Skeletal muscle satellite cell (primary cell): ENCODE measurements around the gene CBX6.

Source experiments
- H3K27me3 ChIP-seq: 2 replicates; pipeline ENCODE4 v1.7.0; 2013; ENCODE audit warnings: low read length; ENCODE audit not compliant: control insufficient read depth, insufficient read depth
- H3K36me3 ChIP-seq: 2 replicates; pipeline ENCODE4 v1.7.0; 2013; ENCODE audit warnings: mild to moderate bottlenecking, control low read depth, low read length; ENCODE audit not compliant: insufficient read depth
- H3K4me1 ChIP-seq: 2 replicates; pipeline ENCODE4 v1.7.0; 2013; ENCODE audit warnings: low read length; ENCODE audit not compliant: control insufficient read depth, insufficient read depth
- H3K4me2 ChIP-seq: 2 replicates; pipeline ENCODE4 v1.7.0; 2013; ENCODE audit warnings: mild to moderate bottlenecking, low read length
- H3K4me3 ChIP-seq: 2 replicates; pipeline ENCODE4 v1.7.0; 2013; ENCODE audit warnings: low read length
- H3K9ac ChIP-seq: 2 replicates; pipeline ENCODE4 v1.7.0; 2013; ENCODE audit warnings: mild to moderate bottlenecking, low read depth, low read length, moderate library complexity
- H3K9me3 ChIP-seq: replicated peaks from 2 replicates; pipeline ENCODE4 v1.7.0; 2013; ENCODE audit warnings: mild to moderate bottlenecking, control low read depth, low read length

CBX6 gene

GRCh38 chr22:38843657-38844314 lies 28.2 kb downstream of the CBX6 start, which contains the start of gene NPTXR:
TSS of gene NPTXR (minus strand) at chr22:38844028.
- Histone ChIP-seq H3K9ac (no peak within 1 kb of the TSS), H3K27me3 (peaks cover 80% of the 10 kb centered on the region), H3K4me1 (no peaks in the 10 kb centered on the region), H3K9me3 (no peaks in the 10 kb centered on the region), H3K4me2 (peak within 1 kb of the TSS; percentile 73), H3K4me3 (peak within 1 kb of the TSS; percentile 60), H3K36me3 (no peaks in the 10 kb centered on the region)

DNA sequence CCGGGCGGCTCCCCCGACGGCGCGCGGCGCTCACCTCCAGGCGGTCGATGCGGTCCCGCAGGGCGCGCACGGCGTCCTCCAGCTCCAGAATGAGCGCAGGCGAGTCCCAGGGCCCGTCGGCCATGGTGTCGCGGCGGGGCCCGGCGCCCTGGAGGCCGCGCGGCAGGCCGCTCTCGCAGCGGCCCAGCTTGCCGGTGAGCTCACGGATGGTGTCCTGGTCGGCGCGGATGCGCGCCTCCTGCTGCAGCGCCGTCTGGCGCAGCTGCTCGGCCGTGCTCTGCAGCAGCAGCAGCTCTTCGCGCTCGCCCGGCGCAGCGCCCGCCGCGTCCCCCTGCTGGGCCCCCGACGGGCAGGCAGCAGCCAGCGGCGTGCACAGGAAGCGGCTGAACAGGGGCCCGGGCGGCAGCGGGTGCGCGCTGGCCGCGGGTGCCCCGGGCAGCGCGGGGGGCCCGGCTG lies 28.8 kb downstream of the CBX6 start:
- Histone ChIP-seq H3K9me3 (no peaks in the 10 kb centered on the region), H3K4me1 (no peaks in the 10 kb centered on the region), H3K27me3 (peaks cover 74% of the 10 kb centered on the region), H3K9ac (no peak overlapping the region), H3K4me2 (peak overlapping the region; percentile 73), H3K36me3 (no peaks in the 10 kb centered on the region), H3K4me3 (peak overlapping the region; percentile 60)

GRCh38 chr22:38842512-38843200 lies 29.4 kb downstream of the CBX6 start:
- H3K9ac ChIP-seq: no peak overlapping the region
- H3K36me3 ChIP-seq: no peaks in the 10 kb centered on the region
- no peaks in the 10 kb centered on the region for H3K9me3 ChIP-seq
- peak overlapping the region; percentile 73 for H3K4me2 ChIP-seq
- H3K4me3 ChIP-seq: peak overlapping the region; percentile 60
- H3K4me1 ChIP-seq: no peaks in the 10 kb centered on the region
- peaks cover 68% of the 10 kb centered on the region for H3K27me3 ChIP-seq

GRCh38 chr22:38841635-38842034 lies 30.4 kb downstream of the CBX6 start:
- H3K4me2 ChIP-seq: no peak overlapping the region
- no peaks in the 10 kb centered on the region for H3K4me1 ChIP-seq
- H3K9ac ChIP-seq: no peak overlapping the region
- no peak overlapping the region for H3K4me3 ChIP-seq
- no peaks in the 10 kb centered on the region for H3K9me3 ChIP-seq
- peaks cover 68% of the 10 kb centered on the region for H3K27me3 ChIP-seq
- no peaks in the 10 kb centered on the region for H3K36me3 ChIP-seq

DNA sequence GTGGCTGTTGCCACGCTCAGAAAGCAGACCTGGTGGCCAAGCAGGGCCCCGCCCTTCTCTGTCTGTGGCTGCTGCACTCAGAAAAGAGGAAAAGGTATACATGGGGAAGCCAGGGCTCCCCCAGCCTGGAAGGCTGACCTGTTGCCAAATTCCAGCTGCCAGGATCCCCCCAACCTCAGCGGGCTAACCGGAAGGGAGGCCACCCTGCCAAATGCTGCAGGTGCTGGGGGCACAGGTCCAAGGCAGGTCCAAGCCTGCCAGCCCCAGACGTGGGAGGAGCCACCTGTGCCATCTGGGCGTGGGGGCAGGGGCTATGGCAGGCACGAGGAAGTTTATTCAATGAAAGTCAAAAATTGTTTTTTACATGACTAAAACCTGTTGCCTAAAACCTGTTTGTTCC lies 30.8 kb downstream of the CBX6 start:
- Histone ChIP-seq H3K9ac (no peak overlapping the region), H3K27me3 (peaks cover 68% of the 10 kb centered on the region), H3K4me2 (no peak overlapping the region), H3K4me3 (no peak overlapping the region), H3K9me3 (no peaks in the 10 kb centered on the region), H3K36me3 (no peaks in the 10 kb centered on the region), H3K4me1 (peaks cover 3% of the 10 kb centered on the region)

DNA sequence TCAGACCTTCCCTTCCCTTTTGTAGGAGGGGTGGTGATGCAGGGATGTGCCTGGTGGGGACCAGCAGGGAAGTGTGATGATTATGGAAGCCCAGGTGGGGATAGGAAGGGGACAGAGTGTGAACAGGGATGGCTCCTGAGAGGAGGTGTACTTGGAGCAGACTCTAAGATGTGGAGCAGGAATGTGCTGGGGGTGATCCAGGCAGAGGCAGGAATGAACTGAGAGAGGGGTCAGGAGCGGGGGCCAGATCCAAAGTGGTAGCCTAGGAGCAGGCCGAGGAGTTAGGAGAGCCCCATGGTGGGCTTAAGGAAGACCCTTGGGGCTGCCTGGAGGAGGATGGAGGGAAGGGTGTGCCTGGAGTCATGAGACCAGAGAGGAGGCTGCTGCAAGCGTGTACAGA lies 31.9 kb downstream of the CBX6 start:
- H3K36me3 ChIP-seq: no peaks in the 10 kb centered on the region
- H3K27me3 ChIP-seq: peaks cover 62% of the 10 kb centered on the region
- peaks cover 12% of the 10 kb centered on the region for H3K4me1 ChIP-seq
- no peak overlapping the region for H3K9ac ChIP-seq
- no peak overlapping the region for H3K4me3 ChIP-seq
- H3K9me3 ChIP-seq: no peaks in the 10 kb centered on the region
- H3K4me2 ChIP-seq: no peak overlapping the region

- H3K9ac ChIP-seq: no peak overlapping the region
- no peaks in the 10 kb centered on the region for H3K9me3 ChIP-seq
- H3K36me3 ChIP-seq: no peaks in the 10 kb centered on the region
- H3K4me2 ChIP-seq: no peak overlapping the region
- peaks cover 58% of the 10 kb centered on the region for H3K27me3 ChIP-seq
- peaks cover 12% of the 10 kb centered on the region for H3K4me1 ChIP-seq
- H3K4me3 ChIP-seq: no peak overlapping the region
These were observed 32.3 kb downstream of the CBX6 start for GRCh38 chr22:38839686-38840085.

GRCh38 chr22:38837414-38837928 lies 34.5 kb downstream of the CBX6 start:
- H3K4me1 ChIP-seq: peaks cover 12% of the 10 kb centered on the region
- no peak overlapping the region for H3K4me3 ChIP-seq
- H3K27me3 ChIP-seq: peaks cover 48% of the 10 kb centered on the region
- H3K9me3 ChIP-seq: no peaks in the 10 kb centered on the region
- H3K36me3 ChIP-seq: no peaks in the 10 kb centered on the region
- H3K9ac ChIP-seq: no peak overlapping the region
- no peak overlapping the region for H3K4me2 ChIP-seq

DNA sequence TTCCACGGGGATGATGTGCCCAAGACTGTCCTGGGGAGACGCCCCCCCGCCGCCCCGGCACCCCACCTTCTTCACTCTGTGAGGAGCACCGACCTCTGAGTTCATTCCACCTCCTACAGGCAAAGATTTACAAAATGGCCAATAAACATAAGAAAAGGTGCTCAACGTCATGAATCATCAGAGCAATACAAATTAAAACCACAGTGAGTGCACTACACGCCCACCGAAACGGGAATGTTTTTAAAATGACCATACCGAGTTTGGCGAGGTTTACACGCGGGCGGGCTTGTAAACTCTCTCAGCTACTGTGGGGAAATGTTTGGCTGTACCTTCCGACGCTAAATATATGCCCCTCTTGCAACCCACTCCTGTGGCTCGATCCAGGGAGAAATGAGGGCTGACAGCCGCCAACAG lies 36.1 kb downstream of the CBX6 start:
- H3K9ac ChIP-seq: no peak overlapping the region
- no peaks in the 10 kb centered on the region for H3K36me3 ChIP-seq
- H3K9me3 ChIP-seq: no peaks in the 10 kb centered on the region
- H3K4me1 ChIP-seq: peaks cover 12% of the 10 kb centered on the region
- peak overlapping the region; percentile 9 for H3K4me3 ChIP-seq
- H3K4me2 ChIP-seq: peak overlapping the region; percentile 64
- H3K27me3 ChIP-seq: peaks cover 33% of the 10 kb centered on the region

DNA sequence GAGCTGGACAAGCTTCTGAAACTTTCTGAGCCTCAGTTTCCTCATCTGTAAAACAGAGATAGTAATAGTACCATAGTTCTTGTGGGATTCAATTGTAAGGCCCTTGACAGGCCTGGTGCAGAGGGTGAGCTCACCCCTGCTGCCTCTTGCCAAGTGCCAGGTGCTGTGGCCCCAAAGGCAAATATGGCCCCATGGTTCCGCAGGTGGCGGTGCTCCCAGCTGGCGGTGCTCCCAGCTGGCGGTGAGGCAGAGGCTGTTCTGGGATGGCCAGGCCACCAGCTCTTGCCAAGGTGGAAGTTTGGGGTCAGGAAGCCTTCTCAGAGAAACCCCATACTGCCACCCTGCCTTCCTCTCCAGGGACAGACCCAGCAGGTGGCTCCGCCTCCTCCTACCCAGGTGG lies 37.0 kb downstream of the CBX6 start:
- Histone ChIP-seq H3K27me3 (peaks cover 25% of the 10 kb centered on the region), H3K4me2 (no peak overlapping the region), H3K9me3 (no peaks in the 10 kb centered on the region), H3K4me1 (peaks cover 12% of the 10 kb centered on the region), H3K36me3 (no peaks in the 10 kb centered on the region), H3K4me3 (no peak overlapping the region), H3K9ac (no peak overlapping the region)

DNA sequence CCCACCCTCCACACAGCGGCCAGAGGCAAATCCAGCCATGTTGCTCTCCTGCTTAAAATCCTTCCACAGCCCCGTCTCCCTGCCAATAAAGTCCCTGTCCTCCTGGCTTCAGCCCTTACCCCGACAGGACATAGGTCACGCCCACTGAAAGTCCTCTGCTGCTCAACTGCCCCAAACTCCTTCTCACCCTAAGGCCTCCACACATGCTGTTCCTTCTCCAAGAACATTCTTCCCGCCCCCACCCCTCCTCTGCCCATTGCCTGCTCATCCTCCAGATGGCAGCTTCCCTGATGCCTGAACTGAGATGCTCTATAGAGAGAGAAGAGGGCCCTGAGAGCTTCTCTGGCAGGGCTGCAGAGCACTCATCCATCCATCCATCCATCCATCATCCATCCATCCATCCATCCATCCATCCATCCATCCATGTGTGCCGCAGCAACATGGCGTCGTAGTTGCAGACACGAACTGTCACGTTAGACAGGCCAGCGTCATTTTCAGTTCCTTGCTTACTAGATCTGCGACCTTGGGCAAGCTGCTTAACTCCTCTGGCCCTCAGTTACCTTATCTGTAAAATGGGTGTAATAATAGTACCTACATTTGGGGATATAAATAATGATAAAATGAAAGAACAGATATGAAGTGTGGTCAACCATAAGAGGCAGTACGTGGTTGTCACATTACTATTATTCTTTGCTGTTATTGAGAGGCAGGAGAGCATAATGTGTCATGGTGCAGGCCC lies 37.6 kb downstream of the CBX6 start:
- H3K4me2 ChIP-seq: no peak overlapping the region
- H3K9me3 ChIP-seq: no peaks in the 10 kb centered on the region
- H3K9ac ChIP-seq: no peak overlapping the region
- no peaks in the 10 kb centered on the region for H3K36me3 ChIP-seq
- peaks cover 25% of the 10 kb centered on the region for H3K27me3 ChIP-seq
- peaks cover 12% of the 10 kb centered on the region for H3K4me1 ChIP-seq
- H3K4me3 ChIP-seq: no peak overlapping the region
